ENCODE results near the gene MEF2C.
"Not testable (repeated sequence)": the region's sequence is repeated elsewhere in the genome, so short reads cannot be mapped to it uniquely, and the experiment has no call there.

The MEF2C gene
- 0 to 0.88 reads per million in 2 donors for total RNA-seq

GRCh38 chr5:88883059-88883835 is at the start of gene MEF2C:
Gene MEF2C (minus strand): TSS chr5:88883184. CDS start chr5:88823788, 59,396 bp downstream.
- peak in 1 of 5 experiments; percentile 58 for DNase-seq

- no peak for DNase-seq
Measured at GRCh38 chr5:88932541-88932940, 49.6 kb upstream of the MEF2C start.

GRCh38 chr5:88930335-88930734 is 47.4 kb upstream of the MEF2C start:
- no peak for DNase-seq

- DNase-seq: no peak
Measured at GRCh38 chr5:88929385-88929784, 46.4 kb upstream of the MEF2C start.

- no peak for DNase-seq
Measured at GRCh38 chr5:88926774-88927173, 43.8 kb upstream of the MEF2C start.

GRCh38 chr5:88925692-88926490 is 42.9 kb upstream of the MEF2C start:
- no peak for DNase-seq

GRCh38 chr5:88924330-88924657 is 41.3 kb upstream of the MEF2C start:
- DNase-seq: no peak

GRCh38 chr5:88923623-88924329 is 40.8 kb upstream of the MEF2C start:
- DNase-seq: no peak

- not testable (repeated sequence) for DNase-seq
Measured at GRCh38 chr5:88912743-88913142, 29.8 kb upstream of the MEF2C start.

GRCh38 chr5:88911059-88911572 is 28.1 kb upstream of the MEF2C start:
- DNase-seq: not testable (repeated sequence)

- DNase-seq: not testable (repeated sequence)
Measured at GRCh38 chr5:88904478-88904877, 21.5 kb upstream of the MEF2C start.

- not testable (repeated sequence) for DNase-seq
Measured at GRCh38 chr5:88903966-88904365, 21.0 kb upstream of the MEF2C start.

GRCh38 chr5:88901077-88901476 is 18.1 kb upstream of the MEF2C start:
- not testable (repeated sequence) for DNase-seq

- DNase-seq: no peak
Measured at GRCh38 chr5:88899096-88899737, 16.2 kb upstream of the MEF2C start.

GRCh38 chr5:88897748-88898147 is 14.8 kb upstream of the MEF2C start:
- DNase-seq: no peak

GRCh38 chr5:88895681-88896501 is 12.9 kb upstream of the MEF2C start:
- DNase-seq: no peak

- DNase-seq: no peak
Measured at GRCh38 chr5:88892669-88893068, 9.7 kb upstream of the MEF2C start.

GRCh38 chr5:88890070-88890781 is 7.2 kb upstream of the MEF2C start:
- DNase-seq: no peak

- DNase-seq: no peak
Measured at GRCh38 chr5:88889189-88890069, 6.4 kb upstream of the MEF2C start.

- DNase-seq: no peak
Measured at GRCh38 chr5:88888848-88889188, 5.8 kb upstream of the MEF2C start.

Measured in T-helper 2 cell (primary cell).